Aorta (tissue), 5 donors: ENCODE data around the gene RBM26. TPM values are rescaled to one million over a fixed set of nuclear protein-coding genes. Genes with fewer than 3 reads are reported as not detected.
"Not testable (repeated sequence)": the region's sequence is repeated elsewhere in the genome, so short reads cannot be mapped to it uniquely, and the experiment has no call there.

Source experiments
- ATAC-seq: fragments of 200-7000 bp; cut with Tn5 transposase; one replicate; pipeline ENCODE4 v1.9.1; 2022; ENCODE audit warnings: moderate library complexity; ENCODE audit not compliant: low FRiP score
- DNase-seq, 2 donors: peaks; one replicate each; pipeline ENCODE4 v3.0.0-alpha.2; 2020
- H3K27ac ChIP-seq, 2 donors: one replicate each; pipeline ENCODE4 v1.5.1; 2013; ENCODE audit warnings: low read length in 2 of 2, mild to moderate bottlenecking in 2 of 2, moderate library complexity in 2 of 2, control low read depth in 1 of 2, inconsistent platforms in 1 of 2, low read depth in 1 of 2
- H3K27me3 ChIP-seq, 2 donors: one replicate each; pipeline ENCODE4 v1.6.1; 2013; ENCODE audit warnings: control low read depth in 1 of 2, low read length in 1 of 2, mild to moderate bottlenecking in 1 of 2, moderate library complexity in 1 of 2; ENCODE audit not compliant: insufficient read depth in 2 of 2, control insufficient read depth in 1 of 2
- H3K36me3 ChIP-seq, 2 donors: one replicate each; pipeline ENCODE4 v1.6.1; 2013; ENCODE audit warnings: control low read depth in 1 of 2, low read length in 1 of 2, mild to moderate bottlenecking in 1 of 2; ENCODE audit not compliant: insufficient read depth in 2 of 2, control insufficient read depth in 1 of 2
- H3K4me1 ChIP-seq, 2 donors: one replicate each; pipeline ENCODE4 v1.6.1; 2013; ENCODE audit warnings: low read length in 2 of 2, control low read depth in 1 of 2, mild to moderate bottlenecking in 1 of 2, moderate library complexity in 1 of 2; ENCODE audit not compliant: insufficient read depth in 2 of 2, control insufficient read depth in 1 of 2
- H3K4me3 ChIP-seq, 2 donors: one replicate each; pipeline ENCODE4 v1.5.1; 2013; ENCODE audit warnings: low read length in 2 of 2, control low read depth in 1 of 2, mild to moderate bottlenecking in 1 of 2
- H3K9me3 ChIP-seq: one replicate; pipeline ENCODE4 v1.6.1; 2013; ENCODE audit warnings: mild to moderate bottlenecking, low read length; ENCODE audit not compliant: control insufficient read depth
- WGBS, 2 donors: extraction: QIAGEN DNeasy Blood & Tissue Kit; methylation state at CpG; one replicate each; pipeline ENCODE4 v1.1.7; 2013; 5-methylcytosine and 5-hydroxymethylcytosine counted together
- intact Hi-C, 2 donors: fragments of 100-400 bp; cut with DNase I; formaldehyde crosslinking; loops; one replicate each; pipeline versions ENCODE4 v1.14.2 to v1.15.0; 2022
- polyA plus RNA-seq, 2 donors: library from polyadenylated mRNA; stranded (reverse); fragments of 200-250 nt; gene quantifications; one replicate each; pipeline ENCODE4 v1.2.3, GENCODE V29; 2013
- total RNA-seq, 2 donors: library from RNA; stranded (reverse); fragmentation: NEBNext Ultra II Directional; extraction: Animal tissue kit (Norgen Biotek cat#: 25700); gene quantifications; one replicate each; pipeline ENCODE4 v1.2.1, GENCODE V29; 2021
- donor health status: healthy with polysubstance abuse.
- donor health status: Bipolar disorder and iron deficiency.
- donor health status: DM: no; HTN: no; CAD: no.
- donor health status: DM: no; HTN: no; CAD: no.
- donor health status: DM: yes; HTN: yes; CAD: no.

Gene RBM26
- total and polyA plus RNA-seq, 4 donors = 5.5 to 54.6 (median 29.6) TPM

GRCh38 chr13:79281339-79281747, 124.7 kb downstream of the RBM26 start:
- ATAC-seq (no peak), DNase-seq (no peak)
- H3K36me3 ChIP-seq = no peaks in the 10 kb centered on the region
- no peak overlapping the region for H3K4me3 ChIP-seq
- intact Hi-C loops = no loop called here
- no peak overlapping the region for H3K27ac ChIP-seq
- H3K27me3 ChIP-seq = no peaks in the 10 kb centered on the region
- 42 to 45% methylated on average over 3 of the region's 3 CpGs for WGBS, 2 donors
- peaks cover 2% of the 10 kb centered on the region for H3K9me3 ChIP-seq
- no peaks in the 10 kb centered on the region for H3K4me1 ChIP-seq

DNA sequence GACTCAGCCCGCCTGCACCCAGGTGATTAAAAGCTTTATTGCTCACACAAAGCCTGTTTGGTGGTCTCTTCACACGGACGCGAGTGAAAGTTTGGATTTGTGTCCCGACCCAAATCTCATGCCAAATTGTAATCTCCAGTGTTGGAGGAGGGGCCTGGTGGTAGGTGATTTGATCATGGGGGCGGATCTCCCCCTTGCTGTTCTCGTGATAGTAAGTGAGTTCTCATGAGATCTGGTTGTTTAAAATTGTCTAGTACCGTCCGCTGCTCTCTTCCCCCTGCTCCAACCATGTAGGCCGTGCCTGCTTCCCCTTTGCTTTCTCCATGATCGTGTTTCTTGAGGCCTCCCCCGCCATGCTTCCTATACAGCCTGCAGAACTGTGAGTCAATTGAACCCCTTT, 126.3 kb downstream of the RBM26 start:
- intact Hi-C loops, H3K4me1 ChIP-seq, H3K9me3 ChIP-seq, DNase-seq, H3K27ac ChIP-seq, H3K4me3 ChIP-seq, H3K36me3 ChIP-seq, H3K27me3 ChIP-seq, ATAC-seq: not testable (repeated sequence)
- 77% methylated on average over 12 of the region's 12 CpGs for WGBS, 2 donors

DNA sequence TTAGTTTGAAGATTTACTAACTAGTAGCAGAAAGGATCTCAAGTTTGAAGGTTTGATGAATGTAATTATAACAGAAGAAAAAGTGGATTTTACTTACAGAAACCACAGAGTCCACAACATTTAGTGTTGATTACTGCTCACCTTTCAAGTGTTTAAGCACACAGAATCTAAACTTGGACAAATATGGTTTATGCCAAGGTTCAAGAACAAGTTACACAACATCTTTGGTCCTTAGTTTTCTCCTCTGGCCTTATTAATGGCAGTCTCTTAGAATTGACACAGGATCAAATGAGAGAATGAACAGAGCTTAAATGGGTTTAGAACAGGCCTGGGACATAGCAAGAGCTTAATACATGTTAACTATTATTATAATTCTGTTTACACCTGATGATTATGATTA, 133.0 kb downstream of the RBM26 start:
- Histone ChIP-seq H3K36me3 (no peaks in the 10 kb centered on the region), H3K27me3 (no peaks in the 10 kb centered on the region), H3K4me3 (no peak overlapping the region), H3K4me1 (no peaks in the 10 kb centered on the region), H3K9me3 (peaks cover 2% of the 10 kb centered on the region), H3K27ac (no peak overlapping the region)
- DNase-seq (no peak), ATAC-seq (no peak)
- intact Hi-C loops = no loop called here

- Histone ChIP-seq H3K4me1 (no peaks in the 10 kb centered on the region), H3K4me3 (no peak overlapping the region), H3K27ac (no peak overlapping the region), H3K36me3 (no peaks in the 10 kb centered on the region), H3K27me3 (no peaks in the 10 kb centered on the region), H3K9me3 (peaks cover 2% of the 10 kb centered on the region)
- ATAC-seq (no peak), DNase-seq (no peak)
- intact Hi-C loops = no loop called here
- WGBS, 2 donors = 42 to 44% methylated on average over 1 of the region's 1 CpG
Observed at GRCh38 chr13:79271616-79272015, 134.4 kb downstream of the RBM26 start.

GRCh38 chr13:79270859-79271258, 135.2 kb downstream of the RBM26 start:
- intact Hi-C loops = no loop called here
- Histone ChIP-seq H3K27ac (no peak overlapping the region), H3K36me3 (no peaks in the 10 kb centered on the region), H3K4me3 (no peak overlapping the region), H3K27me3 (no peaks in the 10 kb centered on the region), H3K4me1 (no peaks in the 10 kb centered on the region), H3K9me3 (peaks cover 4% of the 10 kb centered on the region)
- no peak for DNase-seq
- 66 to 75% methylated on average over 3 of the region's 3 CpGs for WGBS, 2 donors
- ATAC-seq = no peak

Other genes starting within 250 kb of the RBM26 start
- 10 to 100 TPM; 13.1 to 14.2 TPM for gene NDFIP2, start 74.9 kb upstream of the RBM26 start, total RNA-seq
- 10 to 100 TPM in 1 of 2 donors, 1 to 10 TPM in 1; 6.4 to 14.7 TPM for gene NDFIP2, start 74.9 kb upstream of the RBM26 start, polyA plus RNA-seq